ENCODE results near the gene ACOT11. TPM values are rescaled to one million over a fixed set of nuclear protein-coding genes. Genes with fewer than 3 reads are reported as not detected.

The ACOT11 gene
- polyA plus RNA-seq, 1 of the 3 experiments (the other 2 are of a cell fraction) = 6.9 TPM

GRCh38 chr1:54650417-54650816 lies 102.4 kb downstream of the ACOT11 start:
- Histone ChIP-seq H2AFZ (ENCODE audit: low read depth) (no peak overlapping the region), H3K4me1 (ENCODE audit: control insufficient read depth in 1 of 2, insufficient read depth in 2 of 2, low read depth in 1 of 2, low read length in 1 of 2) (no peaks in the 10 kb centered on the region), H3K9me2 (no peaks in the 10 kb centered on the region), H3K79me2 (ENCODE audit: insufficient read depth) (no peaks in the 10 kb centered on the region), H3K9me3 (no peaks in the 10 kb centered on the region), H3K4me2 (no peak overlapping the region), H4K20me1 (ENCODE audit: insufficient read depth) (no peaks in the 10 kb centered on the region), H3K9ac (no peak overlapping the region), H3K4me3 (ENCODE audit: low read depth in 2 of 2, low read length in 1 of 2) (no peak overlapping the region), H3K36me3 (replicated peaks in 1 of 2; ENCODE audit: control insufficient read depth in 1 of 2, insufficient read depth in 2 of 2, low read length in 1 of 2) (no peaks in the 10 kb centered on the region), H3K27me3 (ENCODE audit: insufficient read depth) (no peaks in the 10 kb centered on the region), H3F3A (replicated peaks; ENCODE audit: insufficient read depth) (no peaks in the 10 kb centered on the region), H3K27ac (ENCODE audit: low read depth in 2 of 2, low read length in 1 of 2) (no peak overlapping the region)
- 67% methylated on average over 3 of the region's 3 CpGs for WGBS (ENCODE audit: low lambda C conversion rate)
- ChIA-PET CTCF (interaction anchor here (0.7 to 2.5 kb wide), 2 partner anchors 18 to 102 kb away, joined by 3 to 6 read pairs; partner anchors contain the start of gene ACOT11), POLR2A (interaction anchor here (0.6 kb wide), 1 partner anchor 13 kb away, joined by 3 read pairs; no protein-coding TSS in a partner anchor)
- DNase-seq = no peak
- no peak for TF ChIP-seq MXI1 (IDR thresholded peaks at IDR 0.05; ENCODE audit: low read depth, low read length)
- no peak for TF ChIP-seq RCOR1 (IDR thresholded peaks at IDR 0.05; ENCODE audit: low read length)

- ChIA-PET CTCF (interaction anchor here (2.5 kb wide), 1 partner anchor 103 kb away, joined by 6 read pairs; the partner anchor contains the start of gene ACOT11), POLR2A (no interaction called here)
- no peaks in the 10 kb centered on the region for H3K79me2 ChIP-seq (ENCODE audit: insufficient read depth)
- no peak for DNase-seq
- no peak overlapping the region for H3K4me2 ChIP-seq
- no peaks in the 10 kb centered on the region for H3K9me3 ChIP-seq
- H3K4me1 ChIP-seq (ENCODE audit: control insufficient read depth in 1 of 2, insufficient read depth in 2 of 2, low read depth in 1 of 2, low read length in 1 of 2) = no peaks in the 10 kb centered on the region
- no peak overlapping the region for H3K4me3 ChIP-seq (ENCODE audit: low read depth in 2 of 2, low read length in 1 of 2)
- H3F3A ChIP-seq (replicated peaks; ENCODE audit: insufficient read depth) = no peaks in the 10 kb centered on the region
- no peak overlapping the region for H3K27ac ChIP-seq (ENCODE audit: low read depth in 2 of 2, low read length in 1 of 2)
- H3K36me3 ChIP-seq (replicated peaks in 1 of 2; ENCODE audit: control insufficient read depth in 1 of 2, insufficient read depth in 2 of 2, low read length in 1 of 2) = no peaks in the 10 kb centered on the region
- 82% methylated on average over 3 of the region's 3 CpGs for WGBS (ENCODE audit: low lambda C conversion rate)
- no peaks in the 10 kb centered on the region for H4K20me1 ChIP-seq (ENCODE audit: insufficient read depth)
- no peak overlapping the region for H2AFZ ChIP-seq (ENCODE audit: low read depth)
- H3K9me2 ChIP-seq = no peaks in the 10 kb centered on the region
- no peaks in the 10 kb centered on the region for H3K27me3 ChIP-seq (ENCODE audit: insufficient read depth)
- H3K9ac ChIP-seq = no peak overlapping the region
- no peak for TF ChIP-seq NFIC (IDR thresholded peaks at IDR 0.05; ENCODE audit: borderline replicate concordance)
- no peak for TF ChIP-seq TCF12 (IDR thresholded peaks at IDR 0.05)
- no peak for TF ChIP-seq CHD2 (IDR thresholded peaks at IDR 0.05; ENCODE audit: low read length, partially characterized antibody)
- TF ChIP-seq, protein P1, sequence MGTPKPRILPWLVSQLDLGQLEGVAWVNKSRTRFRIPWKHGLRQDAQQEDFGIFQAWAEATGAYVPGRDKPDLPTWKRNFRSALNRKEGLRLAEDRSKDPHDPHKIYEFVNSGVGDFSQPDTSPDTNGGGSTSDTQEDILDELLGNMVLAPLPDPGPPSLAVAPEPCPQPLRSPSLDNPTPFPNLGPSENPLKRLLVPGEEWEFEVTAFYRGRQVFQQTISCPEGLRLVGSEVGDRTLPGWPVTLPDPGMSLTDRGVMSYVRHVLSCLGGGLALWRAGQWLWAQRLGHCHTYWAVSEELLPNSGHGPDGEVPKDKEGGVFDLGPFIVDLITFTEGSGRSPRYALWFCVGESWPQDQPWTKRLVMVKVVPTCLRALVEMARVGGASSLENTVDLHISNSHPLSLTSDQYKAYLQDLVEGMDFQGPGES (IDR thresholded peaks at IDR 0.05; ENCODE audit: low read depth, low read length) = no peak
- TF ChIP-seq JUND (IDR thresholded peaks at IDR 0.05) = no peak
- TF ChIP-seq PBX3 (IDR thresholded peaks at IDR 0.05) = no peak
- no peak for TF ChIP-seq SMC3 (IDR thresholded peaks at IDR 0.05; ENCODE audit: low read depth, low read length)
- no peak for TF ChIP-seq EZH2phosphoT487 (IDR thresholded peaks at IDR 0.05; ENCODE audit: borderline replicate concordance, low read depth)
- TF ChIP-seq TAF1 (IDR thresholded peaks at IDR 0.05; ENCODE audit: borderline replicate concordance, low read depth, low read length) = no peak
- no peak for TF ChIP-seq FOSL2 (IDR thresholded peaks at IDR 0.05; ENCODE audit: borderline replicate concordance, low read depth)
- TF ChIP-seq EP300 (IDR thresholded peaks at IDR 0.05; ENCODE audit: borderline replicate concordance in 1 of 2, low read depth in 1 of 2, low read length in 1 of 2) = no peak
- TF ChIP-seq GABPA (IDR thresholded peaks at IDR 0.05; ENCODE audit: low read depth) = no peak
- TF ChIP-seq FOXJ3 (CRISPR knock-in tag; IDR thresholded peaks at IDR 0.05) = no peak
- TF ChIP-seq, protein P2, sequence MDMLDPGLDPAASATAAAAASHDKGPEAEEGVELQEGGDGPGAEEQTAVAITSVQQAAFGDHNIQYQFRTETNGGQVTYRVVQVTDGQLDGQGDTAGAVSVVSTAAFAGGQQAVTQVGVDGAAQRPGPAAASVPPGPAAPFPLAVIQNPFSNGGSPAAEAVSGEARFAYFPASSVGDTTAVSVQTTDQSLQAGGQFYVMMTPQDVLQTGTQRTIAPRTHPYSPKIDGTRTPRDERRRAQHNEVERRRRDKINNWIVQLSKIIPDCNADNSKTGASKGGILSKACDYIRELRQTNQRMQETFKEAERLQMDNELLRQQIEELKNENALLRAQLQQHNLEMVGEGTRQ (IDR thresholded peaks at IDR 0.05; ENCODE audit: borderline replicate concordance, low read depth, low read length) = no peak
These were observed 103.6 kb downstream of the ACOT11 start for GRCh38 chr1:54651608-54652007.
